Epidermal melanocyte (primary cell): ENCODE results near the gene IRX2.

Source experiments
- DNase-seq: peaks from one replicate; pipeline ENCODE4 v3.0.0; 2011; ENCODE audit warnings: low spot score; ENCODE audit not compliant: insufficient read length

The IRX2 gene

GRCh38 chr5:2741956-2742355, 9.5 kb downstream of the IRX2 start:
- DNase-seq, result no peak

GRCh38 chr5:2740876-2741555, 10.5 kb downstream of the IRX2 start:
- no peak for DNase-seq

- DNase-seq, result no peak
These were observed 11.2 kb downstream of the IRX2 start for GRCh38 chr5:2740051-2740875.

DNA sequence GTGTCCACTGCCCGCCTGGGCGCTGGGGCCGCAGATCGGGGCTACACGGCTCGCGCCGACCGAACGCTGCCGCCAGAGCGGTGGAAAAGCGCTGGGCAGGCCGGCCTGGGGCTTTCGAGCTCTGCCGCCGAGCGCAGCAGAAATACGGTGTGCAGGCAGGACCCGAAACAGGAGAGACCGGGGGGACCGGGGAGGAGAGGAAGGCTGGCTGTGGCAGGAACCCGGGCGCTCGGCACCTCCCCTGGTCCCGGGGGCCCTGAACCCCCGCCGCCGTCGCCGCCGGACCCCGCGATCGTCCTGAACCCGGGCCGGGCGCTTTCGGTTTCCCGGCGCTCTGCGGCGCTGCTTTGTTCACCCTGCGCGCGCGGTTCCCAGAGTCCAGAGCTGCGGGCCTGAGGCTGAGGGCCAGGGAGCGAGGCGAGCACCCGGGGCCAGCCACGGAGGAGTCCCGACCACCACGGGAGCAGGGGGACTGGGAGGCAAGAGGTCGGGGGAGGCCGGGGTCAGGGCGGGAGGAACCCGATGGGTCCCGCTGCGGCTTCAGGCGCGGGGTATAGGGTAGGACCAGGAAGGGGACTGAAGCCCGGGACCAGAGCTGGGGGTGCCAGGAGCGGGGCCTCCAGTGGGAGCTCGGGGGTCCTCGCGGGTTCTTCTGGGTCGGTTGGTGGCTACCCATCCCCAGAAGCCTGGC, 12.0 kb downstream of the IRX2 start:
- DNase-seq, result no peak

DNA sequence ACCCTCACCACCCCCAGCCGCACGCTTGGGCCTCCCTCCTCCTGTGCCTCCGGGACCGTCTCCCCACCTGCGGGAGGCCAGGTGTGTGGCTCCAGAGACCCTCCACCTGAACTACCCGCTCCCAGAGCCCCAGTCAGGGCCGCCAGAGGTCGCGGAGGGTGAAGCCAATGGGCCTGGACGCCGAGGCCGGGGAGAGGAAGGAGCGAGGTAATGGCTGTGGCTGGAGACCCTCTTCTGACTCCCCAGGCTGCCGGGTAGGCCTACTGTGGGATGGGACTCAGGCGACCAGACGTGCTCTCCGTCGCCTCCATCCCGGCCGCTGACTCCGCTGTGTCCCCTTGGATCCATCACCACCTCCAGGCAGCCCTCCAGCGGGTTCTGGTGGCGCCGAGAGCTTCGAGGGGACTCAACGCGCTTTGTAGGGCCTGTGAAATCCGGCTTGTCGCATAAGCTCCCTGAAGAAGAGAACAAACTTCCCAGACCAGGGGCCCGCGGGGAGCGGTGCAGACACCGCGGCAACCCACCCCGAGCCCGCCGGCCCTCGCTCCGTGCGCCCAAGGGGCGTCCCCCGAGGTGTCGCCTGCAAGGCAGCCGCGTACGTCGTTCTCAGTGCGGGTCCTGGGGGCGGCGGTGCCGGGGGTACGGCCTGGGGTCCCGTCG, 12.6 kb downstream of the IRX2 start:
- DNase-seq, result no peak

DNA sequence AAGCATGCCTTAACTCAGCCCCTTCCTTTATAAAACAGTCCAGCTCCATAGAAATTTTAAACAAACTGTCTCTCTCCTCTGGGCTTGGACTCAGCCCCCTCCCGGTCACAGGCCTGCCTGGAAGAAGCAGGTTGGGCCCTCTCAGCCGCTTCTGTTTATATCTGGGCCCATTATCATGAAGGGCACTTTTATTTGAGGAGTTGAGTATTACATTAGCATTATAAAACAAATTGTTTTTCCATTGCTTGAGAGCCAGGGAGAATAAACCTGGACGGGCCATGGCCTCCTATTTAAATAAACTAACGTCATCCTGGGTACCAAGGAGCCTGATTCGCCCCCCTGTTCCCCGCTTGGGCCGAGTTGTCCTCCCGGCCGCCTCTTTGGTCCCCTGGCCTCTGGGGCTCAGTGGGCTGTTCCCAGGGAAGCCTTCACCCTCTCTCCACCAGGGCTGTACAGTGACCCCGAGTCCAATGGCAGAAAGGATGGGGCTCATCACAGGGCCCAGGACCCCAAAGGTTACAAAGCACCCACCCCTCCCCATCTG, 13.2 kb downstream of the IRX2 start:
- no peak for DNase-seq

DNA sequence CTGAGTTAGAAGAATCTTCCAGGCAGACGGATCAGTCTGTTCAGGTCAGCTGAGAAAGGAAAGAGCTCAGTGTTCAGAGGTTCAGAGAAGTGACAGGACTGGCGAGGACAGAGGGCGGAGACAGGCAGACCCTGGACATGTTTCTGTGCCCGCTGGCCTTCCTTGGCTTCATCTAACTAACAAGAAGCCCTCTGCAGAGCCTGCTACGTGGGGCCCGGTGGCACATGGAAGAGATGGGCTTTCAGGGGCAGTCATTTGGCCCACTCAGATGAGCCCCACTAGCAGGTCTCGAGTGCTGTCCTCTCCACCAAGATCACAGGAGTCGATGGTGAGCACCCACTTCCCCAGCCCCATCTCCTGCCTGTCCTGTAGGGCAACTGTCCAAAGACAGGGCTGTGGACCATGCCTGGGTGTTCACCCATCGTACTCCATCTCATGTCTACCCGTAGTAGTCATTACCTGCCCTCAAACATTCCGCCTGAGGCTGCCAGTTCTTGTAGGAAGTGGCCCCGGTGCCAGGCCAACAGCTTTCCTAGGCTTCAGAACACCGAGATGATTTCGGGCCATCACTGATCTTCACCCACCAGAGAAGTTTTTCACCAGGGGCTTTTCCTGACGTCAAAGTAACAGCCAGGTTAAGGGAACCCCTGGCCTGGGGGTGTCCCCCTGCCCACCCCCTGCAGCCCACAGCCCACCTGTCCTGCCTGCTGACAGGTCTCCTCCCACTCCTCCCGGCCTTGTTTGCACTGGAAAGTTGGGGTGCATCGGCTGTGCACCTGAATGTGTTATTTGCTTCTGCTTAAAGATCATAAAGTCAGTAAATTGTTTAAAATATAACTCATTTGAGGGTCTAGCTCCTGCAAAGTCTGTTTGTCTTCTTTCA, 14.0 kb downstream of the IRX2 start:
- DNase-seq, result no peak

- DNase-seq, result no peak
These were observed 14.6 kb downstream of the IRX2 start for GRCh38 chr5:2736872-2737271.

DNA sequence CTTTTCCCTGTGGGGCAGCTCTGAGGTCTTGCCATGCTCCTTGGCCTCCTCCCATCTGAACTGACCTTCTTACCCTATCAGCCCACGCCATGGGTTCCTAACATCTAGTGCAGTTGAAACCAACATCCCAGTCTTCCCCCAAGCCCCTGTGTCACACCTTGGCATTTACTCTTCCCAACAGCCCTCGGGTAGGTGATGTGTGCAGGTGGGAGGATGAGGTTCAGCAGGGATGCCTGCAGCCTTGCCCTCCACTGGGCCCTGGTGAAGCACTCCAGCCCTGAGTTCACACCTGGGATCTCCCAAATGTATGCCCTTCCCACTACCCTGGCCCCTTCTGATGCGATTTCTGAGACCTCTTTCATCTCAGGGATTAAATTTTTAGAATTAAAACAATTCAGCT, 15.5 kb downstream of the IRX2 start:
- no peak for DNase-seq

GRCh38 chr5:2732850-2733249, 18.6 kb downstream of the IRX2 start:
- no peak for DNase-seq

- no peak for DNase-seq
These were observed 19.5 kb downstream of the IRX2 start for GRCh38 chr5:2732004-2732403.

DNA sequence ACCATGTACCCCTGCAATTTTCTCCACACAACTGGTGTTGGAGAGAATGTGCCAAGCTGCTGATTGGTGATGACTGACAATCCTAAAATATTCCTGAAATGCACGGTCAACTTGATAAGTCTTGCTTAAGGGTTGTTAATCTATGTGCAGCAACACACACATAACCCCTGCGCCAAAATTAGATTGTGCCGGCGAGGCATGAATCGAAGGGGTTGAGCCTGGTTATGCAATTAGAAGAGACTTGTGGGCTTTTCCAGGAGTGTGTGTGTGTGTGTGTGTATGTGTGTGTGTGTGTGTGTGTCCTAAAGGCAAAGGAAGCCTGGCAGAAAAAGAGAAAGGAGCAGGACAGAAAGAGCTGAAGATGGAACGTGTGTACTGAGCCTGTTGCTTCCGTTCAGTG, 22.3 kb downstream of the IRX2 start:
- DNase-seq, result no peak

DNA sequence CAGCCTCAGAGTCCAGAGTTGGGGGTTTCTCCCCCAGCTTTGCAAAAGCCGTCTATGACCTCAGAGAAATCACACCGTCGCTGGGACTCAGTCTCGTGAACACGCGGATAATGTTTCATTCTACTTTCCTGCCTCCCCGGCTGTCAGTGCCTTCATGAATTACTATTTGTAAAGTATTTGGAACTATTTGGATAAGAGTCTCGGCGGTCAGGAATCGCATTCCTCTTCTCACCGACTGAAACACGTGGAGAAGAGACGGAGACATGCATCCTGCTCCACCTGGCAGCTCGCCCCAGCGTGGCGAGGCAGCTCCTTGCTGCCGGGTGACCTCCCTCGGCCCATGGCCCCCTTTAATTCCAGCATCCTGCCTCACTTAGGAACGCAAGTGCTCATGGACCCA, 23.9 kb downstream of the IRX2 start:
- DNase-seq, result no peak

GRCh38 chr5:2725980-2726765, 25.3 kb downstream of the IRX2 start:
- DNase-seq, result no peak

DNA sequence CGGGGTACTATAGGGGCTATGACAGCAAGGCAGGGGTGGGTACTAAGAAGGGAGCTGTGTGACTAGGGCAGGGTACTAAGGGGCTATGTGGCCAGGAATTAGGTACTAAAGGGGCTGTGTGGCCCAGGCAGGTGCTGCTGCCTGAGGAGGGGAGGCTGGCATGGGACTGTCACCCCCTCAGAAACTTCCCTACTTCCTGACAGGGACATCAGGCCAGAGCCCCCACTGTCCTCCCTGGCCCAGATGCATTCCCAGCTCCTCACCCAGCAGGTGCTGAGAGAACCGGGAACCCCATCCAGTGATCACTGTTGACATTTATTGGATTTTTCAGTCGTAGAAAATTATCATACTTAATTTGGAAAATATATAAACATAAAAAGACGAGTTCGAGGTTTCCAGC, 26.6 kb downstream of the IRX2 start:
- no peak for DNase-seq

- DNase-seq, result no peak
These were observed 27.4 kb downstream of the IRX2 start for GRCh38 chr5:2724031-2724581.

- DNase-seq, result no peak
These were observed 28.6 kb downstream of the IRX2 start for GRCh38 chr5:2722901-2723300.

DNA sequence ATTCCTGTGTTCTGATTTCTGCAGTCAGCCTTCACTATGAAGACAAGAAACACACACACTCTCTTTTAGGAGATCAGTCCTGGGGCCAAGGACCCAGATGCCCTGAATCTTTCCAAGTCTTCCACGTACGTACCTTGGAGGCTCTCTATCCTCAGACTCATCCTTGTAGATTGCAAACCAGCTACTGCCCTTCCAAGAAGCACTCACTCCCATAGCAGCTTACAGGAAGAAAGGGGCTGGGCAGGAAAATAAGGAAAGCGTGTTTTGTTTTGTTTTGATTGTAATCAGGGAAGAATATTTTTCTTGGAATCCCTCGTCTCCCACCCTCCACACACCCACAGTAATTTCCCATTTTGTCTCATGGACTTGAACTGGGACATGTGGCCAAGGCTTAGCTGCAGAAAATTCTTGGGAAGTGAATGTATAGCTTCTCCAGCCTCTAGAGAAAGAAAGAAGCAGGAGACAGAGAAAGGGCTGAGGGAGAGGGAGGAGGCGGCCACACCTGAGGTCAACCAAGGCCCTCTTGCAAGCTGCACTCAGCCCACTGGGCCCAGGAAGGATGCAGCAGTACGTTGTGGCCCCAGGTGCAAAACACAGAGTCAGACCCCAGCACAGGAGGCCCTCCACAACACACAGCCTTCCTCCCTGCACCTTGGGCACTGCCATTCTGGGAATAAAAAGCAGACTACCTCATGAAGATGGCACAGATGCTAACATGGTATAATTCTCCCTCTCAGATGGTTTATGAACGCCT, 29.9 kb downstream of the IRX2 start:
- no peak for DNase-seq

GRCh38 chr5:2719332-2719731, 32.1 kb downstream of the IRX2 start:
- no peak for DNase-seq
